Femur (tissue), 1 donor: ENCODE results near the gene PYGL.
"Not testable (repeated sequence)": the region's sequence is repeated elsewhere in the genome, so short reads cannot be mapped to it uniquely, and the experiment has no call there.

ENCODE experiments used
- DNase-seq: peaks from one replicate; pipeline ENCODE4 v3.0.0-alpha.2; 2017

PYGL gene

GRCh38 chr14:50954811-50955372 is 10.6 kb upstream of the PYGL start:
- DNase-seq: no peak

GRCh38 chr14:50953502-50953901 is 9.2 kb upstream of the PYGL start:
- no peak for DNase-seq

- no peak for DNase-seq
Measured at GRCh38 chr14:50951032-50951431, 6.7 kb upstream of the PYGL start.

- no peak for DNase-seq
Measured at GRCh38 chr14:50948205-50948604, 3.9 kb upstream of the PYGL start.

- no peak for DNase-seq
Measured at GRCh38 chr14:50947446-50947845, 3.2 kb upstream of the PYGL start.

- no peak for DNase-seq
Measured at GRCh38 chr14:50946234-50946935, 2.1 kb upstream of the PYGL start.

- peak; percentile 69 for DNase-seq
Measured at GRCh38 chr14:50944647-50945413, 547 bp upstream of the PYGL start.

- DNase-seq: peak; percentile 50
Measured at GRCh38 chr14:50943261-50943942, 881 bp downstream of the PYGL start.

GRCh38 chr14:50941638-50942037 is 2.6 kb downstream of the PYGL start:
- not testable (repeated sequence) for DNase-seq

- DNase-seq: no peak
Measured at GRCh38 chr14:50941151-50941550, 3.1 kb downstream of the PYGL start.

- DNase-seq: no peak
Measured at GRCh38 chr14:50937800-50938199, 6.5 kb downstream of the PYGL start.

- DNase-seq: no peak
Measured at GRCh38 chr14:50937325-50937724, 7.0 kb downstream of the PYGL start.

GRCh38 chr14:50936882-50937281 is 7.4 kb downstream of the PYGL start:
- DNase-seq: no peak

- DNase-seq: no peak
Measured at GRCh38 chr14:50936016-50936340, 8.3 kb downstream of the PYGL start.

GRCh38 chr14:50935126-50936015 is 8.9 kb downstream of the PYGL start:
- DNase-seq: no peak

- DNase-seq: no peak
Measured at GRCh38 chr14:50932592-50933495, 11.4 kb downstream of the PYGL start.

- DNase-seq: no peak
Measured at GRCh38 chr14:50932156-50932555, 12.1 kb downstream of the PYGL start.

- no peak for DNase-seq
Measured at GRCh38 chr14:50931559-50931958, 12.7 kb downstream of the PYGL start.

- DNase-seq: no peak
Measured at GRCh38 chr14:50929506-50929905, 14.8 kb downstream of the PYGL start.

- peak; percentile 33 for DNase-seq
Measured at GRCh38 chr14:50928002-50928635, 16.2 kb downstream of the PYGL start.

GRCh38 chr14:50926851-50927386 is 17.4 kb downstream of the PYGL start:
- no peak for DNase-seq
